HG03103 (cell line): ENCODE results near the gene LCP1.
"Not testable (repeated sequence)": the region's sequence is repeated elsewhere in the genome, so short reads cannot be mapped to it uniquely, and the experiment has no call there.

Experiments
- ATAC-seq: cut with Tn5 transposase; IDR thresholded peaks from one replicate; pipeline ENCODE4 v1.9.1; 2021; ENCODE audit warnings: low read depth; ENCODE audit not compliant: unreplicated experiment

The LCP1 gene

DNA sequence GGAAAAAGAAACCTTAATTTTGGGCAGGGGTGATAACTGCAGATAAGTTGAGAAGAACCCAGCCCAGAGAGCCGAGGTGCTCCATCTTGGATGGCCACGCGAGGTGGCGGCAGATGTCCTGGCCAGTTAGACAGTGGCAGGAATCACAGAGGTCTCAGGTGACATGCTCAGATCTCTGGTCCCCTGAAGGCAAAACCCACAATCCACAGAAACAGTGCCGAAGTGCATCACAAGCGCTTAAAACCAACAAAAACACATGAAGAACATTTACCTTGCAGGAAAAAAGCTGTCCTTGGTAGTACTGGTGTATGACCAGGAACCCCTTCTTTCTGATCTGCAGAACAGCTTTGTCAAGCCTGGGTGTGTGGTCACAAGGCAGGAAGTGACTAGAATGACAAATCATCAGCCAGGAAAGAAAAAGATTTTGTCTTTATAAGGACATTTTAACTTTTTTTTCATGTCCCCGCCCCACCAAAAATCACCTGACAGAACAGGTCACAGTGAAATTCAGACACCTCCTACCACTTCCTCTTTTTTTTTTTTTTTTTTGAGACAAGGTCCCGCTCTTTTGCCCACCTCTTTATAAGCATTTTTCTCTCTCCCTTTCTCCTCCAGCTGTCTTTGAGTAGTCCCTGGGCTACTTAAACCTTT lies at the start of gene LCP1:
LCP1 (minus strand) TSS at position 338 of the 651 bp plus-strand sequence. CDS start 22,515 bp downstream, outside the sequence.
- peak; percentile 55 for ATAC-seq

DNA sequence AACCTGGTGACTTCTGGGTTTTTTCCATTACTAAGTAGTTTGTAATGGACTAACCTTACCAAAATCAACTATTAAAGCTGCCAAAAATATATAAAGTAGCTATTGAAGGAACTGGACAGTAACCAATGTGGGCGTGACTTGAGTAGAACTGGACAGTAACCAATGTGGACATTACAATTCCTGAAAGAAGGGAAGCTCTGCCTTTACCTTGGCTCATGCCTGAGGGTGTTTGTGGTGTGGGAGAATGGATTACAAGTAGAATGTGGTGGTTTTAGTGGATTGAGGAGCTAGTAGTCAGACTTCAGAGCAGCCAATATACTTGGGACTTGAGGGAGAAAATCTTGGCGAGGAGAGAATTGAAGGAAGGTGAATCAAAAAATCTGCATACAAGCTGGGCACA lies 47.3 kb upstream of the LCP1 start:
- ATAC-seq = no peak

DNA sequence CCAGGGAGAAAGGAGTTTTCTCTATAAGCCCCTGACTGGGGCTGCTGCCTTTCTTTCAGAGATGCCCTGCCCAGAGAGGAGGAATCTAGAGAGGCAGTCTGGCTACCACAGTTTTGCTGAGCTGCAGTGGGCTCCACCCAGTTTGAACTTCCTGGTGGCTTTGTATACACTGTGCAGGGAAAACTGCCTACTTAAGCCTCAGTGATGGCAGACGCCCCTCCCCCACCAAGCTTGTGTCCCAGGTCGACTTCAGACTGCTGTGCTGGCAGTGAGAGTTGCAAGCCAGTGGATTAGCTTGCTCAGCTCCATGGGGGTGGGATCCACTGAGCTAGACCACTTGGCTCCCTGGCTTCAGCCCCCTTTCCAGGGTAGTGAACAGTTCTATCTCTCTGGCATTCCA lies 38.3 kb upstream of the LCP1 start:
- ATAC-seq = not testable (repeated sequence)

DNA sequence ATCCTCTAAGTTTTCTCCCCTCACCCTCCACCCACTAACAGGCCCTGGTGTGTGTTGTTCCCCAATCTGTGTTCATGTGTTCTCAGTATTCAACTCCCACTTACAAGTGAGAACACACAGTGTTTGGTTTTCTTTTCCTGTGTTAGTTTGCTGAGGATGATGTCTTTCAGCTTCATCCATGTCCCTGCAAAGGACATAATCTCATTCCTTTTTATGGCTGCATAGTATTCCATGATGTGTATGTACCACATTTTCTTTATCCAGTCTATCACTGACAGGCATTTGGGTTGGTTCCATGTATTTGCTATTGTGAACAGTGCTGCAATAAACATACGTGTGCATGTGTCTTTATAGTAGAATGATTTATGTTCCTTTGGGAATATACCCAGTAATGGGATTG lies 32.8 kb upstream of the LCP1 start:
- ATAC-seq = not testable (repeated sequence)

DNA sequence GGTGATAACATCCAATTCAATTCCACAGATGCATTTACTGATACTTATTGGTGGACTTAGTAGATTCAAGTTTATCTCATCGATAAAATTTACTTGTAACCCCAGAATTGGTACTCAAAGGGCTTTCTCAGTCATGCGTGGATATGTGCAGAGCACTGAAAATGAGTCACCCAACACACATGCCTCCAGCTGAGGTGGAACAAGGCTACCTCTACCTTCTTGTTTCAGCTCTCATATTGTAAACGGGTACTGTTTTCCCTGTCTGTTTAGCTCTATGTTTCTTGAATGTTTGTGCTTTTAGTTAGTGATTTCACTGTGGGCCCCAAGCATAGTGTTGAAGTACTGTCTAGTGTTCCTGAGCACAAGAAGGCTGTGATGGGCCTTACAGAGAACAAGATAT lies 31.3 kb upstream of the LCP1 start:
- ATAC-seq = no peak

- ATAC-seq = peak; percentile 93
These were observed 29.7 kb upstream of the LCP1 start, which contains the start of gene LRRC63 for GRCh38 chr13:46211483-46212351. Gene LRRC63, plus strand, starts transcription at chr13:46211928. Its CDS starts 1,107 bp downstream, at chr13:46213035.

- ATAC-seq = no peak
These were observed 29.1 kb upstream of the LCP1 start for GRCh38 chr13:46211116-46211482.

- ATAC-seq = no peak
These were observed 28.5 kb upstream of the LCP1 start for GRCh38 chr13:46210362-46211083.

- ATAC-seq = no peak
These were observed 25.9 kb upstream of the LCP1 start for GRCh38 chr13:46207828-46208227.

GRCh38 chr13:46206143-46206542 lies 24.2 kb upstream of the LCP1 start:
- no peak for ATAC-seq

- no peak for ATAC-seq
These were observed 21.0 kb upstream of the LCP1 start for GRCh38 chr13:46202966-46203365.

DNA sequence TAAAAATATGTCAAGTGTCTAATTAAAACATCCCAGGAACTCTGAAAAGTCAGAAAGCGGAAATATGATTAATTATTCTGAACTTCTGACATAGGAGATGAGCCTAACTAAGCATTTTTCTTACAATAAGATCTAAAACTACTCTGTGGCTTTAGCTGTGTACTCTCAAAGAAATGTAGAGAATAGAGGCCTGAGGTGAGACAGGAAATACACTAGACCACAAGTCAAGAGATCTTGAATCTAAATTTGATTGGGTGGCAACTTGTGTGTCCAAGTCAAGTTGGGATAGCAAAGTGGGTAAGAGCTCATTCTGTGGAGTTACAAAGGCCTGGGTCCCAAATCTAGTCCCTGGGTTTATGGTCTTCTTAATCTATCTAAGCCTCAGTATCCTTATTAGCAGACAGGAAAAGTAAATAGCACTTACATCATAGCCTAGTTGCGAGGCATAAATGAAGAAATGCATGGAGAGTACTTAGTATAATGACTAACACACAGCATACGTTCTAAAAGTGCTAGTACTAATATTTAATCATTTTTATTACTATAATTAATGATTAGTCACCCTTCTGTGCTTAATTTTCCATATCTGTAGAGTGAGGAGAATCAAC lies 20.3 kb upstream of the LCP1 start:
- no peak for ATAC-seq

DNA sequence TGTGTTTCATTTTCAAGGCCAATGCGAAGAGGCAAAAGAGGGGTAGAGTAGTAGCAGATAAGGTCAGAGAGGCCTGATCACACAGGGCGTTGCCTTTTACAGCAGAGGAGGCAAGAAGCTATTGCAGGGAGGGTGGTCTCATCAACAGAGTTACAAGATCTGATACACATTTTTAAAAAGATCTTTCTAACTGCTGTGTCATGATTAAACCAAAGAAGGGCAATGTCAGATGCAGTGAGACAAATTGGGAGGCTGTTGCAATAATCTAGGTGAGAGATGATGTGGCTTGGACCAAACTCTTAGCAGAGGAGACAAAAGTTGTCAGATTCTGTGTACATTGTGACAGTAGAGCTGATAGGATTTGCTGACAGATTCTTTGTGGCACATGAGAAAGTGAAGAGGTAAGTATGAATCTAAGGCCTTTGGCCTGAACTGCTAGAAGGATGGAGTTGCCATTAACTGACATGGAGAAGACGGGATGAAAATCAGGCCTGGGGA lies 16.8 kb upstream of the LCP1 start:
- ATAC-seq = no peak

DNA sequence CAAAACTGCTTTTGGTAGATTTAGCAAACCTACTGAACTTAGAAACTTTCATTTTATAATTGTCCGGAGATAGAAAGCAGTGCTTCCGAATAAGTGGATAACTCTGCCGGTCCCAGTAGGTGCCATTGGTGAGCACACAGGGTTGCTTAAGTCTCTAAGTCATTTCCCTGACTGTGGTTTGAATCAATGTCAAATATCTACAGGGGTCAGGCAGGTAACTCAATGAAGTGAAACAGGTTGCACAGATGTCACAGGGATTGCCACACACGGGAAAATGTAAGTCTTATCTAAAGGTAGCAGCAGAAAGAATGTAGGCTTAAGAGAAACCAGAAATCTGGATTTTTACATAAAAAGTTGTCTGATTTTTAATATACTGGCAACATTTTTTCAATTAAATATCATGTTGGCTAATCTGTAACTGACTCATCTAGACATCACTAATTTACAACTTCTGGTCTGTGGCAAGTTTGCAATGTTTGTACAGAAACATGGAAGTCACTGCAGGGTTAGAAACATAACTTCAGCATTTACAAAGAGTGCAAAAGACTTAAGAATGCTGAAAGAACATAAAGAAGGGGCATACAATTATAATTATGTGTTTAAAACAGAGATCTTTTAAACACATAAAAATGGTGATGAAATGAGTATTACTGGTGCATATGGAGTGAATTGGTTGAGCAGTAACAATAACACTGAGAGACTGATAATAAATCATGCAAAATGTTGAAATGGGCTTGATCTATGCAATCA lies 15.5 kb upstream of the LCP1 start:
- ATAC-seq = no peak

DNA sequence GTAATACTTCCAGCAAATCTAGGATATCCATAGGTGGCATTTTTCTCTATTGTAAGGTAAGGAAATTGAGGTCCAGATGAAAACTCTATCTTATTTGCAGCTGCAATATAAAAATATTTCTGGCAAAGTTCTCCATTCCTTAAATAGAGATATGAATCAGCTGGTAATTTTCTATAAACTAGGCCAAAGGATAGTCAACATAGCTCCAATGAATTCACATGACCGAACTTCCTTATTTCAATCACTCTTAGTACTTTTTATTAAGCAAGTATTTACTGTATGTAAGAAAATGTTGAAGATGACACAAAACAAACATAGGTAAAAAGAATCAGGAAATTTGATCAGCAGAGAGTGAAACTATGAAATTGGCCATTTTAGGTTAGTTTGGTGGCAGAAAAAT lies 13.0 kb upstream of the LCP1 start:
- ATAC-seq = no peak

GRCh38 chr13:46192412-46192811 lies 10.4 kb upstream of the LCP1 start:
- ATAC-seq = no peak

DNA sequence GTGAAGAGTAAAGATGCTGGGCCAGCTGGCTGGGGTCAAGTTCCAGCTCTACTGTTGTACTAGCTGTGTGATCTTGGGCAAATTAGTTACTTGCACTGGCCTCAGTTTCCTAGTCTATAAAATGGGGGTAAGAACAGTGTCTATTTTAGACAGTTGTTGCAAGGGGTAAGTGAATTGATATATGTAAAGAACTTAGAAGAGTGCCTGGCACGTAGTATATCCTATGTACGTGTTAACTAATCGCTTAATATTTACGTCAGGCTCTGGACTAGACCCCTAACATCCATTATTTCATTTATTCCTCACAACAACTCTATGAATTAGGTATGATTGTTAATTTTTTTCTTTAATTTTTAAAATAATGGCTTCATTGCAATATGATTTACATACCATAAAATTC lies 3.7 kb upstream of the LCP1 start:
- ATAC-seq = no peak

GRCh38 chr13:46184277-46184699 lies 2.3 kb upstream of the LCP1 start:
- peak; percentile 33 for ATAC-seq

DNA sequence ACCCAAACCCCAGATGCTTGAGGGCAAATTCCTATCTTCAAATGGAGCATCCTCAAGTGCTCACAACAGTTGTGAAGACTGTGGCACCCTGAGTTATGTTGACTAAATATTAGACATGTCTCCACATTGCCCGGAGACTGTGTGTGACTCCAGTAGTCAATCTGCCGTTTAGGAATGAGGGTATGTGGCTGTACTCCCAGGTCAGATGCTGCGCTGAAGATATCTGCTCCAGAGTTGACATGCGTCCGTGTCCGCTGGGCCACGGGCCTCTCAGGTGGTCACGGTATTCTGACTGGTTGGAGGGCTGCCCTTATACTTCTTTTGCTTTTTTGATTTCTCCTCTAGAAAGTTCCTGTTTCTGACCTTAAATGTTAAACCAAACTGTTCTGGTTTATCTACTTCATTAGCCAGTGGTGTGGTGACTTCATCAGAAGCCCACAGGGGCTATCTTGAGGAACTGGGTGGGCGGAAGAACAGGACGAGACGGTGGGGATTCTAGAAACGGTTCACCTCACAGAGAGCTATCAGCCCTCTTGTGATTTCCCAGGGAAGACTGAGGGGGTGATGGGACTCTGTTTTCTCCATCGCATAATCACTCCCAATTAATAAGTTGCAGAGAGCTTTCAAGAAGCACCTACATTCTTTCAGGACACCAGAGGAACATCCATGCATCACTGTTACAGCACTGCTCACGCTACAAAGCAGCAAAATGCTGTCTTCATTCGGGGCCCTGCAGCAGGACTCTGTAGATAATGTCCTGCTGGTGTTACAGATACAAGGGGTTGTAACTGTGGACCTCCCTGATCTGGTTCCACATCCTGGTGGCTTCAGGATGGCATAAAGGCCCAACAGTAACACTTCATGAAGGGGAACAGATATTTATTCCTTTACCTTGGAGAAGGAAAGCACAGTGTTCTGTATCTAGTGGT lies 1.3 kb upstream of the LCP1 start:
- ATAC-seq = no peak
